DOHH2 (cell line): ENCODE results near the gene APMAP.

ENCODE experiments used
- EZH2phosphoT487 ChIP-seq: fragments of 200-600 bp; sonication (generic); IDR thresholded peaks from 2 replicates; pipeline ENCODE4 v1.6.1; 2017; ENCODE audit warnings: borderline replicate concordance, mild to moderate bottlenecking, antibody characterized with exemption, low read length, moderate library complexity, mixed read lengths
- TF ChIP-seq, protein P1 (sequence below): fragments of 200-600 bp; sonication (generic); IDR thresholded peaks from one replicate; pipeline ENCODE4 v1.5.1; 2014; ENCODE audit warnings: antibody characterized with exemption, mild to moderate bottlenecking, low read depth, low read length; ENCODE audit not compliant: poor library complexity, severe bottlenecking

DNA sequence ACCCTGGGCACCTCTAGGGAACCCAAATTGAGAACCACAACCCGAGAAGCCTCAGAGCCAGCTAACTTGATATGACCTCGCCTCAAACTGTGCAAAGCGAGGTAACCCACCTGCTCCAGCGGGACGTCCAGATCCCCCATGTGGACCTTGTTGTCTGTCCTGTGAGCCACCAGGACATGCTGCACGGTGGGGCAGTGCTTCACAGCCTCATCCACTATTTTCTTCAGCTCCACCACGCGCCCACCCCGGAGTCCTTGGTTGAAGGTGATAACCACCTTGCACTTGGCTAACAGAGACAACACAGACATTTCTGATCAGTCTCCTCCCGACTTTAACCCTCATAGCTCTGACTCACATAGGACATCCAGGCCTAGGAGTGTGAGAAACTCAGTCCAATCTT is 30.8 kb upstream of the APMAP start:
- TF ChIP-seq, protein P1, sequence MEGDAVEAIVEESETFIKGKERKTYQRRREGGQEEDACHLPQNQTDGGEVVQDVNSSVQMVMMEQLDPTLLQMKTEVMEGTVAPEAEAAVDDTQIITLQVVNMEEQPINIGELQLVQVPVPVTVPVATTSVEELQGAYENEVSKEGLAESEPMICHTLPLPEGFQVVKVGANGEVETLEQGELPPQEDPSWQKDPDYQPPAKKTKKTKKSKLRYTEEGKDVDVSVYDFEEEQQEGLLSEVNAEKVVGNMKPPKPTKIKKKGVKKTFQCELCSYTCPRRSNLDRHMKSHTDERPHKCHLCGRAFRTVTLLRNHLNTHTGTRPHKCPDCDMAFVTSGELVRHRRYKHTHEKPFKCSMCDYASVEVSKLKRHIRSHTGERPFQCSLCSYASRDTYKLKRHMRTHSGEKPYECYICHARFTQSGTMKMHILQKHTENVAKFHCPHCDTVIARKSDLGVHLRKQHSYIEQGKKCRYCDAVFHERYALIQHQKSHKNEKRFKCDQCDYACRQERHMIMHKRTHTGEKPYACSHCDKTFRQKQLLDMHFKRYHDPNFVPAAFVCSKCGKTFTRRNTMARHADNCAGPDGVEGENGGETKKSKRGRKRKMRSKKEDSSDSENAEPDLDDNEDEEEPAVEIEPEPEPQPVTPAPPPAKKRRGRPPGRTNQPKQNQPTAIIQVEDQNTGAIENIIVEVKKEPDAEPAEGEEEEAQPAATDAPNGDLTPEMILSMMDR: no peak
- no peak for TF ChIP-seq EZH2phosphoT487
